SK-N-SH (cell line): ENCODE measurements around the gene C1GALT1C1L. TPM values are rescaled to one million over a fixed set of nuclear protein-coding genes. Genes with fewer than 3 reads are reported as not detected.
A peak's percentile ranks its signal among the peaks of the same experiment; 100 is the strongest.
"Not testable (repeated sequence)": the region's sequence is repeated elsewhere in the genome, so short reads cannot be mapped to it uniquely, and the experiment has no call there.

ENCODE experiments used
- CTCF ChIA-PET: fragments of 300-600, 350-600 bp; formaldehyde crosslinking; extraction: SDS; loops from one replicate; lab custom pipeline; 2021; lab: Yijun Ruan, JAX
- POLR2A ChIA-PET: fragments of 350-600 bp; sonication (Branson Sonifier 250); formaldehyde crosslinking; extraction: SDS; loops from one replicate; lab custom pipeline; 2020; ENCODE audit warnings: antibody characterized with exemption, inconsistent platforms; lab: Yijun Ruan, JAX
- DNase-seq: peaks from one replicate; pipeline ENCODE4 v3.0.0; 2012
- H2AFZ ChIP-seq: fragments of 200-600 bp; sonication (generic); 2 replicates; pipeline ENCODE4 v1.8.1; 2016; ENCODE audit warnings: antibody characterized with exemption, mild to moderate bottlenecking, low read depth
- H3F3A ChIP-seq: fragments of 200-600 bp; sonication (generic); replicated peaks from 2 replicates; pipeline ENCODE3; 2016; ENCODE audit warnings: antibody characterized with exemption, mild to moderate bottlenecking; ENCODE audit not compliant: insufficient read depth
- H3K27ac ChIP-seq, 2 experiments: fragments of 200-500 bp in 1 of 2; fragments of 200-600 bp in 1 of 2; sonication (Bioruptor generic) in 1 of 2; sonication (generic), shearing (Covaris generic) in 1 of 2; 2 replicates each; pipeline versions ENCODE4 v1.5.1 to v1.6.1; 2014 to 2016; ENCODE audit warnings: low read depth in 2 of 2, inconsistent platforms in 1 of 2, low read length in 1 of 2, mild to moderate bottlenecking in 1 of 2, mixed read lengths in 1 of 2
- H3K27me3 ChIP-seq: fragments of 200-600 bp; sonication (generic), shearing (Covaris generic); 2 replicates; pipeline ENCODE4 v1.6.1; 2016; ENCODE audit warnings: mixed run types; ENCODE audit not compliant: insufficient read depth
- H3K36me3 ChIP-seq, 2 experiments: fragments of 200-500 bp in 1 of 2; fragments of 200-600 bp in 1 of 2; sonication (Bioruptor generic) in 1 of 2; sonication (generic) in 1 of 2; replicated peaks in 1 of 2; 2 replicates each; pipeline versions ENCODE3 to v1.5.1; 2014 to 2016; ENCODE audit warnings: low read length in 1 of 2, mild to moderate bottlenecking in 1 of 2; ENCODE audit not compliant: insufficient read depth in 2 of 2, control insufficient read depth in 1 of 2
- H3K4me1 ChIP-seq, 2 experiments: fragments of 200-500 bp in 1 of 2; fragments of 200-600 bp in 1 of 2; sonication (Bioruptor generic) in 1 of 2; sonication (generic), shearing (Covaris generic) in 1 of 2; 2 replicates each; pipeline versions ENCODE4 v1.5.1 to v1.6.1; 2014 to 2016; ENCODE audit warnings: low read depth in 1 of 2, low read length in 1 of 2, mixed run types in 1 of 2; ENCODE audit not compliant: insufficient read depth in 2 of 2, control insufficient read depth in 1 of 2
- H3K4me2 ChIP-seq: fragments of 200-600 bp; sonication (generic), shearing (Covaris generic); 2 replicates; pipeline ENCODE4 v1.6.1; 2017; ENCODE audit warnings: mixed run types
- H3K4me3 ChIP-seq, 2 experiments: fragments of 200-500 bp in 1 of 2; fragments of 200-600 bp in 1 of 2; sonication (Bioruptor generic) in 1 of 2; sonication (generic), shearing (Covaris generic) in 1 of 2; 2 replicates each; pipeline versions ENCODE4 v1.5.1 to v1.8.1; 2014 to 2016; ENCODE audit warnings: low read depth in 2 of 2, inconsistent platforms in 1 of 2, low read length in 1 of 2, mild to moderate bottlenecking in 1 of 2, mixed read lengths in 1 of 2, moderate library complexity in 1 of 2
- H3K79me2 ChIP-seq: fragments of 200-600 bp; sonication (generic); 2 replicates; pipeline ENCODE4 v1.8.1; 2017; ENCODE audit warnings: mild to moderate bottlenecking; ENCODE audit not compliant: insufficient read depth
- H3K9ac ChIP-seq: fragments of 200-600 bp; sonication (generic); 2 replicates; pipeline ENCODE4 v1.6.1; 2017; ENCODE audit warnings: mixed run types
- H3K9me2 ChIP-seq: fragments of 200-600 bp; sonication (generic); 2 replicates; pipeline ENCODE4 v1.6.1; 2017; ENCODE audit warnings: mixed run types
- H3K9me3 ChIP-seq: fragments of 200-600 bp; sonication (generic); 2 replicates; pipeline ENCODE4 v1.6.1; 2017; ENCODE audit warnings: mixed run types, mild to moderate bottlenecking, moderate library complexity
- H4K20me1 ChIP-seq: fragments of 200-600 bp; sonication (generic); 2 replicates; pipeline ENCODE4 v1.6.1; 2017; ENCODE audit warnings: mild to moderate bottlenecking, mixed run types; ENCODE audit not compliant: insufficient read depth
- IRF3 ChIP-seq: fragments of 150-350 bp; IDR thresholded peaks from 2 replicates; pipeline ENCODE4 v1.6.1; 2016; ENCODE audit warnings: mild to moderate bottlenecking, low read depth, low read length
- PBX3 ChIP-seq: IDR thresholded peaks from 2 replicates; pipeline ENCODE4; 2012
- RAD21 ChIP-seq: IDR thresholded peaks from 2 replicates; pipeline ENCODE4 v1.6.1; 2012; ENCODE audit warnings: mild to moderate bottlenecking, low read length
- TCF12 ChIP-seq: IDR thresholded peaks from 2 replicates; pipeline ENCODE4 v1.4.0; 2012
- WGBS: methylation state at CpG from one replicate; pipeline ENCODE4 v1.1.6; 2017; ENCODE audit warnings: low lambda C conversion rate; 5-methylcytosine and 5-hydroxymethylcytosine counted together
- polyA plus RNA-seq, 3 experiments: library from polyadenylated mRNA; depleted of rRNA; stranded (reverse); fragments of >200 nt; gene quantifications; 2 replicates each; pipeline ENCODE4 v1.2.3, GENCODE V29; 2012

C1GALT1C1L gene
- polyA plus RNA-seq, 1 of the 3 experiments (the other 2 are of a cell fraction) = 2.6 TPM

DNA sequence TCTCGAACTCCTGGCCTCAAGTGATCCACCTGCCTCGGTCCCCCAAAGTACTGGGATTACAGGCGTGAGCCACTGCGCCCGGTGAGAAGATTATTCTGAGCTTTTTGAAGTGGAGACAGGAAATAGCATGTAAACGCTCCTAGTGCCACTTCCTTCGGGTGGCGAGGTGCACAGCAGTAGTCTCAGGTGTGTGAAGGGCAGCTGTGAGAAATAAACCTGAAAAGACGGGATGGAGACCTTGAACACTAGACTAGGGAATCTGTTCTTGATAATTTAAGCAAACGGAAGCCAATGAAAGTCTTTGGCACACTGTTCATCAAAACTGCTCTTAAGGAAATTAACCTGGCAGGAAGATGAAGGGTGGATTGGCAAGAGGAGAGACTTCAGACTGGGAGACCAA lies 39.6 kb downstream of the C1GALT1C1L start (continued):
- TF ChIP-seq IRF3 = no peak
- TF ChIP-seq, all 33 proteins: peak for 0

DNA sequence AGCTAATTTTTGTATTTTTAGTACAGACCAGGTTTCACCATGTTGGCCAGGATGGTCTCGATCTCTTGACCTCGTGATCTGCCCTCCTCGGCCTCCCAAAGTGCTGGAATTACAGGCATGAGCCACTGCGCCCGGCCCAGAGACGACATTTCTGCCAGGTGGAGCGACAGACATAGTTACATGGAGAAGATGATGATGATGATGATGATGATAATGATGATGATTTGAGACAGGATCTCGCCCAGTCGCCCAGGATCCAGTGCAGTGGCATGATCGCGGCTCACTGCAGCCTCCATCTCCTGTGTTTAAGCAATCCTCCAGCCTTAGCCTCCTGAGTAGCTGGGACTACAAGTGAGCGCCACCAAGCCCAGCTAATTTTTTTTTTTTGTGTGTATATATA lies 40.1 kb downstream of the C1GALT1C1L start:
- H3K79me2 ChIP-seq, H3K27ac ChIP-seq, H3K36me3 ChIP-seq, POLR2A ChIA-PET, H3K9me2 ChIP-seq, H3K27me3 ChIP-seq, DNase-seq, H3K4me1 ChIP-seq, H3K4me3 ChIP-seq, H3F3A ChIP-seq, H2AFZ ChIP-seq, H3K9ac ChIP-seq, H3K4me2 ChIP-seq, H4K20me1 ChIP-seq, H3K9me3 ChIP-seq: not testable (repeated sequence)
- 96% methylated on average over 12 of the region's 12 CpGs for WGBS
- CTCF ChIA-PET = interaction anchor here (1.0 to 4.3 kb wide), 3 partner anchors 24 to 59 kb away, joined by 3 to 33 read pairs (median 4); no protein-coding TSS in a partner anchor

DNA sequence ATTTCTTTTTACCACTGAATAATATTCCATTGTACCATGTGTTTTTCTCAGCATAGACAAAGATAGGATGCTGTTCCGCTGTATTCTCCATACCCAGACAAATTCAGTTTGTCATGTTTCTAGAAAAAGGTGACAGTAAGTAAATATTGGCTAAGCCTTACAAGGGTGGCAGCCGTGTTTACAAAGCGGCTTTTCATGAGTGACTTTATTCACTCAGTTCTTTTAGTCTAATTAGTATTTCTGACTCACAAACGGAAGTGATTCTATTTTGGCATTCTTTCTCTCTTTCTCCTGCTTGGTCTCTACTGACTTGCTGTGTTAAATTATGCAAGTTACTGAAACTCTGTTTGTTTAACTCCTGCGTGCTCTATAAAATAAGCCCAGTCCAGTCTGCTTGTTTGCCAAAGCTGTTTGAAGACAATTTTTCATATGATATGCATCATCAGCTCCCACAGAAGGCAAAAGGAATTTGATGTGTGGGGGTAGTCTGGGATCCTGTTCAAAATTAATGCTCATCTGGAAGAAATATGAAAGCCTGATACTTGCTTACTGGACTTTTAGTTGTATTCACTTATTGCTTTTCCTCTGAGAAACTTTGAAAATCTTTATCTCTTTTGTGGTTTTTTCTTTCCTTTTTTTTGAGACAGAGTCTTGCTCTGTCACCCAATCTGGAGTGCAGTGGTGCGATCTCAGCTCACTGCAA lies 41.5 kb downstream of the C1GALT1C1L start:
- CTCF ChIA-PET = interaction anchor here (0.7 to 4.3 kb wide), 5 partner anchors 9 to 58 kb away, joined by 3 to 33 read pairs (median 3); partner anchors contain the start of gene THADA
- peaks cover 0 to 9% of the 10 kb centered on the region in 2 experiments; a peak in 1 of 4 replicates for H3K4me1 ChIP-seq

More for the DNA sequence above, 41.5 kb downstream of the C1GALT1C1L start:
- DNase-seq = no peak
- H3F3A ChIP-seq = peaks cover 5% of the 10 kb centered on the region
- peak overlapping the region; percentile 20; the same call in 1 of the 2 replicates for H3K4me2 ChIP-seq
- POLR2A ChIA-PET = no interaction called here
- H4K20me1 ChIP-seq = no peaks in the 10 kb centered on the region
- no peaks in the 10 kb centered on the region for H3K79me2 ChIP-seq
- no peak overlapping the region for H2AFZ ChIP-seq
- H3K9me3 ChIP-seq = no peaks in the 10 kb centered on the region
- 51% methylated on average over 6 of the region's 6 CpGs for WGBS
- TF ChIP-seq RAD21 = no peak
- TF ChIP-seq TCF12 = peak; percentile 54
- peak; percentile 54 for TF ChIP-seq PBX3
- H3K27ac ChIP-seq = peak overlapping the region; percentile 39 to 62; a peak in 2 of 4 replicates
- no peaks in the 10 kb centered on the region for H3K9me2 ChIP-seq
- H3K9ac ChIP-seq = no peak overlapping the region
- H3K27me3 ChIP-seq = no peaks in the 10 kb centered on the region
- H3K36me3 ChIP-seq = no peaks in the 10 kb centered on the region
- H3K4me3 ChIP-seq = no peak overlapping the region
